GM06990 (cell line): ENCODE measurements around the gene TTC39A.
A peak's percentile ranks its signal among the peaks of the same experiment; 100 is the strongest.

Experiments used
- DNase-seq: peaks from one replicate; pipeline ENCODE4 v3.0.0-alpha.2; 2011; ENCODE audit not compliant: insufficient read length; ENCODE audit errors: extremely low read depth
- H3K27me3 ChIP-seq: replicated peaks from 2 replicates; pipeline ENCODE4 v1.6.0; 2011; ENCODE audit warnings: low read length; ENCODE audit not compliant: control insufficient read depth, insufficient read depth
- H3K36me3 ChIP-seq: 2 replicates; pipeline ENCODE4 v1.5.1; 2011; ENCODE audit warnings: low read length; ENCODE audit not compliant: control insufficient read depth, insufficient read depth
- H3K4me3 ChIP-seq: replicated peaks from 2 replicates; pipeline ENCODE4 v1.5.1; 2011; ENCODE audit warnings: low read depth, mild to moderate bottlenecking, control low read depth, low read length
- CTCF ChIP-seq: IDR thresholded peaks from 2 replicates; pipeline ENCODE4 v1.5.1; 2011; ENCODE audit warnings: low read length, control low read depth, mild to moderate bottlenecking, inconsistent platforms; ENCODE audit not compliant: insufficient read depth, poor library complexity, severe bottlenecking

The TTC39A gene

DNA sequence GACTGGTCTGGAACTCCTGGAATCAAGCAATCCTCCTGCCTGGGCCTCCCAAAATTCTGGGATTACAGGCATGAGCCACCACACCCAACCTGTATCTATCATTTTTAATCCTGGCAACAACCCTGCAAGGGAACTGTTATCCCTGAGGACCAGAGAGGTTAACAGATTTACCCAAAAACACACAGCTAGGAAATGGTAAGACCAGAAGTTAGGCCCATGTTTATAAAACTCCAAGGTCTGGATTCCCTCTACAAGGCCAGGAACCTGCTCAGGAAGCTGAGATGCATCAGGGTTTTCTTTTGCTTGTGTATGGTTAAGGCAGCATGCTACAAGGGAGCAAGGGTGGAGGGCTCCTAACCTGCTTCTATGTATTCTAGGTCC is 17.8 kb upstream of the TTC39A start:
- no peaks in the 10 kb centered on the region; the same call in 1 of the 2 replicates for H3K36me3 ChIP-seq
- no peak for TF ChIP-seq CTCF
- no peak for DNase-seq

DNA sequence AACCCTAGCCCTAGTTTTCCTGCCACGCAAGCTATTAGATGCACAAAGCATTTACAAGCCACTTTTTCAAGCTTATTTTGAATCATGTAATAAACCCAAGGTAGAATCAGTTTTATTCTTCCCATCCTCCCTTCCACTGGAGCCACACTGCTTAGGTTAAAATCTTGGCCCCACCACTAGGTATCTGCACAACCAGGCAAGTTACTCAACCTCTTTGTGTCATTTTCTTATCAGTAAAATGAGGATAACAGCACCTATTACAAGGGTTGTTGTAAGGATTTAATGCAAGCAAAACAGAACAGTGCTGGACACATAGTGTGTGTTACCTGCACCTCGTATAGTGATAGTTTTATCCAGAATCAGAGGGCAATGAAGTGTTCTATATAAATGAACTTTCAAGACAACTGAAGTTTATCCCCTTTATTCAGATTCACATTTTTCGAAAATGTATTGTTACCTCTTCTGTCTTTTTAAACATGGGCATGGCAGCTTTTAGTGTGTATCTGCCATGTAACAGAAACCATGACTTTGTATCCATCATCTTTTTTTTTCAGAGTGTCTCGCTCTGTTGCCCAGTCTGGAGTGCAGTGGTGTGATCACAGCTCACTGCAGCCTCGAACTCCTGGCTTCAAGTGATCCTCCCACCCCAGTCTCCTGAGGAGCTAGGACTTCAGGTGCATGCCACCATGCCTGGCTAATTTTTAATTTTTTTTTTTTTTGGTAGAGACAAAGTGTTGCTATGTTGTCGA is 17.2 kb upstream of the TTC39A start:
- Histone ChIP-seq H3K36me3 (no peaks in the 10 kb centered on the region; the same call in 1 of the 2 replicates), H3K4me3 (no peak overlapping the region), H3K27me3 (peaks cover 1% of the 10 kb centered on the region)
- TF ChIP-seq CTCF: no peak
- DNase-seq: no peak

More for the DNA sequence above, 17.8 kb upstream of the TTC39A start:
- Histone ChIP-seq H3K27me3 (peaks cover 1% of the 10 kb centered on the region), H3K4me3 (no peak overlapping the region)

- no peaks in the 10 kb centered on the region; the same call in 1 of the 2 replicates for H3K36me3 ChIP-seq
- TF ChIP-seq CTCF: no peak
- H3K4me3 ChIP-seq: no peak overlapping the region
- no peak for DNase-seq
- peaks cover 1% of the 10 kb centered on the region for H3K27me3 ChIP-seq
Observed at GRCh38 chr1:51346086-51346942, 16.0 kb upstream of the TTC39A start.

DNA sequence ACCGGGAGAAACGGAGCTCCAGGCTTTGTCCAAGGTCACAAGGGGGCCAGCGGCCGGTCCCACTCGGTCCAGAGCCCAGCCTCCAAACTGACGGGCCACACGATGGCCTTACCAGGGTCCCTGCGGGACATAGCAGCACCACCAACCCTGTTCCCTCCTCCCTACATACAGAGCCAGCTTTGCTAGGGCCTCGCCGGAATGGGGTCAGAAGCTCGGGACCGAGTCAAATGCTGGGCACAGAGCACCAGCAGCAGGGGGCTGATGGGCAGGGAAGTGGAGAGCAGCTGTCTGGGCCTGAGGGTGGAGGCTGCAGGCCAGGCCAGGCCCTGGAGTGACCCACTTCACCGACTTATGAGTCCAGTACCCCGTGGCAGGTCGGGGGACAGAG is 14.9 kb upstream of the TTC39A start:
- no peak for TF ChIP-seq CTCF
- Histone ChIP-seq H3K4me3 (no peak overlapping the region), H3K27me3 (peaks cover 1% of the 10 kb centered on the region), H3K36me3 (no peaks in the 10 kb centered on the region; the same call in 1 of the 2 replicates)
- no peak for DNase-seq

GRCh38 chr1:51344602-51345299 is 14.4 kb upstream of the TTC39A start:
- DNase-seq: no peak
- peak; percentile 0 for TF ChIP-seq CTCF
- H3K4me3 ChIP-seq: peak overlapping the region; percentile 30
- H3K27me3 ChIP-seq: peaks cover 1% of the 10 kb centered on the region
- H3K36me3 ChIP-seq: no peaks in the 10 kb centered on the region; the same call in 1 of the 2 replicates
